GM19468 (cell line): ENCODE results near the gene RPL35.

ENCODE experiments used
- ATAC-seq: cut with Tn5 transposase; IDR thresholded peaks from one replicate; pipeline ENCODE4 v1.9.1; 2021; ENCODE audit warnings: mild to moderate bottlenecking, moderate library complexity, moderate number of reproducible peaks; ENCODE audit not compliant: unreplicated experiment; ENCODE audit errors: extremely low read depth

RPL35 gene

GRCh38 chr9:124861342-124862229 is at the start of gene RPL35, which contains the start of gene ARPC5L:
RPL35 (minus strand) TSS chr9:124861957; CDS start chr9:124861912, 45 bp downstream.
ARPC5L (plus strand) TSS chr9:124862130; CDS start chr9:124869291, 7,161 bp downstream.
- peak; percentile 73 for ATAC-seq

- ATAC-seq: no peak
These were observed 46.3 kb upstream of the RPL35 start for GRCh38 chr9:124908098-124908497.

GRCh38 chr9:124906966-124907365 is 45.2 kb upstream of the RPL35 start:
- no peak for ATAC-seq

GRCh38 chr9:124899845-124900244 is 38.1 kb upstream of the RPL35 start:
- ATAC-seq: no peak

- no peak for ATAC-seq
These were observed 36.1 kb upstream of the RPL35 start for GRCh38 chr9:124897570-124898460.

- no peak for ATAC-seq
These were observed 33.0 kb upstream of the RPL35 start for GRCh38 chr9:124894741-124895170.

- ATAC-seq: no peak
These were observed 32.4 kb upstream of the RPL35 start for GRCh38 chr9:124894035-124894740.

- no peak for ATAC-seq
These were observed 28.4 kb upstream of the RPL35 start for GRCh38 chr9:124890179-124890578.

- no peak for ATAC-seq
These were observed 27.2 kb upstream of the RPL35 start for GRCh38 chr9:124889006-124889405.

- ATAC-seq: no peak
These were observed 26.1 kb upstream of the RPL35 start for GRCh38 chr9:124887832-124888231.

- no peak for ATAC-seq
These were observed 25.2 kb upstream of the RPL35 start for GRCh38 chr9:124886866-124887492.

GRCh38 chr9:124886461-124886860 is 24.7 kb upstream of the RPL35 start:
- ATAC-seq: no peak

GRCh38 chr9:124885551-124885950 is 23.8 kb upstream of the RPL35 start:
- no peak for ATAC-seq

GRCh38 chr9:124884376-124884775 is 22.6 kb upstream of the RPL35 start:
- no peak for ATAC-seq

- ATAC-seq: no peak
These were observed 20.5 kb upstream of the RPL35 start for GRCh38 chr9:124882231-124882630.

GRCh38 chr9:124881138-124881743 is 19.5 kb upstream of the RPL35 start:
- ATAC-seq: no peak

GRCh38 chr9:124880501-124880900 is 18.7 kb upstream of the RPL35 start:
- no peak for ATAC-seq

- no peak for ATAC-seq
These were observed 17.5 kb upstream of the RPL35 start for GRCh38 chr9:124879226-124879625.

- no peak for ATAC-seq
These were observed 16.8 kb upstream of the RPL35 start for GRCh38 chr9:124878518-124878917.
